ENCODE data around the gene ARSK. TPM values are rescaled to one million over a fixed set of nuclear protein-coding genes. Genes with fewer than 3 reads are reported as not detected.

ARSK gene
- total RNA-seq, 1 experiment from 2014 or later, result 8.5 TPM

DNA sequence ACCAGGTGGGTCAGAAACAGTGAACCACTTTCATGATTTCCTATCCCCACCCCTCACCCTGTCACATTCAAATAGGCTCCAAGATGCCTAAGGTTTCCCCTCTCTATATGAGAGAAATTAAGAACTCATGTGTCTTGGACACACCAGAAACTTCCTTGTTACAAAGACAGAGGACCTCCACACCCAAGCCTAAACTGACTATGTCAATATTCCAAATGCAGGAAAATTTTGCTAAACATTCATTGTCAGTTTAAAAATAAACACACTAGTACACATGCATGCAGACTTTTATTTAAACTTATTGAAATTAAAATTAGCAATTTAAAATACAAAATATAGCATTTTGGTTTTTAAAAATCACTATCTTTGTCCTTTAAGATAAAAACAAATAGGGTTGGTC lies 26.3 kb upstream of the ARSK start:
- Histone ChIP-seq H3K56ac (ENCODE audit: insufficient read length, low read depth, low read length) (no peak overlapping the region), H3K4me2 (ENCODE audit: insufficient read depth, insufficient read length, low read length) (no peak overlapping the region), H3K4ac (ENCODE audit: low read depth, low read length) (no peak overlapping the region), H4K5ac (ENCODE audit: insufficient read length, low read depth, low read length) (no peak overlapping the region), H3K4me1 (ENCODE audit: insufficient read depth, low read length) (peaks cover 3% of the 10 kb centered on the region; the same call in 1 of the 2 replicates), H2AFZ (ENCODE audit: low read length) (no peak overlapping the region), H4K8ac (replicated peaks; ENCODE audit: insufficient read length, low read depth, low read length) (no peak overlapping the region), H3K14ac (ENCODE audit: insufficient read depth, low read length) (no peak overlapping the region), H4K20me1 (ENCODE audit: control insufficient read depth, insufficient read depth, insufficient read length) (no peaks in the 10 kb centered on the region), H3T11ph (ENCODE audit: low read length) (no peak overlapping the region), H3K9ac (ENCODE audit: extremely low read depth, insufficient read length, low read length) (no peak overlapping the region), H3K27ac (ENCODE audit: insufficient read length, low read depth, low read length) (no peak overlapping the region), H3K23ac (ENCODE audit: insufficient read length, low read depth, low read length) (no peak overlapping the region), H4K91ac (ENCODE audit: insufficient read length, low read depth, low read length) (no peak overlapping the region), H2BK20ac (ENCODE audit: low read depth, low read length, poor library complexity, severe bottlenecking) (no peak overlapping the region), H3K79me2 (ENCODE audit: insufficient read depth, low read length) (no peaks in the 10 kb centered on the region), H2AK5ac (ENCODE audit: insufficient read length, low read length) (no peak overlapping the region), H2BK12ac (ENCODE audit: insufficient read length, low read depth, low read length) (no peak overlapping the region), H3K27me3 (ENCODE audit: insufficient read depth, low read length) (no peaks in the 10 kb centered on the region), H3K79me1 (ENCODE audit: insufficient read depth, low read depth, low read length, poor library complexity, severe bottlenecking) (no peaks in the 10 kb centered on the region), H3K9me3 (ENCODE audit: control insufficient read depth, low read depth, low read length) (no peaks in the 10 kb centered on the region), H2BK5ac (ENCODE audit: insufficient read length, low read length) (no peak overlapping the region), H2BK15ac (ENCODE audit: low read depth, low read length) (no peak overlapping the region), H3K23me2 (ENCODE audit: insufficient read length, low read depth, low read length, poor library complexity, severe bottlenecking) (no peaks in the 10 kb centered on the region), H3K18ac (ENCODE audit: insufficient read length, low read depth, low read length) (no peak overlapping the region), H2BK120ac (ENCODE audit: low read depth, low read length, poor library complexity, severe bottlenecking) (no peak overlapping the region)
- Mint-ChIP-seq H3K27ac (no peak overlapping the region), H3K4me3 (no peak overlapping the region), H3K36me3 (ENCODE audit: insufficient read depth in 1 of 3, low read depth in 3 of 3) (peaks cover 6 to 52% (median 38%) of the 10 kb centered on the region in 3 experiments; a peak in 6 of 7 replicates), H3K27me3 (ENCODE audit: low read depth) (no peaks in the 10 kb centered on the region), H3K9me3 (no peaks in the 10 kb centered on the region), H3K4me1 (peaks cover 17 to 23% of the 10 kb centered on the region in 2 experiments)
- DNase-seq, result no peak
- TF ChIP-seq, protein P1, sequence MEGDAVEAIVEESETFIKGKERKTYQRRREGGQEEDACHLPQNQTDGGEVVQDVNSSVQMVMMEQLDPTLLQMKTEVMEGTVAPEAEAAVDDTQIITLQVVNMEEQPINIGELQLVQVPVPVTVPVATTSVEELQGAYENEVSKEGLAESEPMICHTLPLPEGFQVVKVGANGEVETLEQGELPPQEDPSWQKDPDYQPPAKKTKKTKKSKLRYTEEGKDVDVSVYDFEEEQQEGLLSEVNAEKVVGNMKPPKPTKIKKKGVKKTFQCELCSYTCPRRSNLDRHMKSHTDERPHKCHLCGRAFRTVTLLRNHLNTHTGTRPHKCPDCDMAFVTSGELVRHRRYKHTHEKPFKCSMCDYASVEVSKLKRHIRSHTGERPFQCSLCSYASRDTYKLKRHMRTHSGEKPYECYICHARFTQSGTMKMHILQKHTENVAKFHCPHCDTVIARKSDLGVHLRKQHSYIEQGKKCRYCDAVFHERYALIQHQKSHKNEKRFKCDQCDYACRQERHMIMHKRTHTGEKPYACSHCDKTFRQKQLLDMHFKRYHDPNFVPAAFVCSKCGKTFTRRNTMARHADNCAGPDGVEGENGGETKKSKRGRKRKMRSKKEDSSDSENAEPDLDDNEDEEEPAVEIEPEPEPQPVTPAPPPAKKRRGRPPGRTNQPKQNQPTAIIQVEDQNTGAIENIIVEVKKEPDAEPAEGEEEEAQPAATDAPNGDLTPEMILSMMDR (conservative IDR thresholded peaks at IDR 0.05), result no peak

Measured in H9 (cell line).